Activated T-cell treated with anti-CD3 and anti-CD28 coated beads for 1 hour (primary cell): ENCODE results near the gene CHAF1A.

ENCODE experiments used
- DNase-seq: peaks from one replicate; pipeline ENCODE4 v3.0.0-alpha.2; 2020; ENCODE audit warnings: low read depth

The CHAF1A gene

GRCh38 chr19:4442819-4443146 is 40.3 kb downstream of the CHAF1A start:
- no peak for DNase-seq

DNA sequence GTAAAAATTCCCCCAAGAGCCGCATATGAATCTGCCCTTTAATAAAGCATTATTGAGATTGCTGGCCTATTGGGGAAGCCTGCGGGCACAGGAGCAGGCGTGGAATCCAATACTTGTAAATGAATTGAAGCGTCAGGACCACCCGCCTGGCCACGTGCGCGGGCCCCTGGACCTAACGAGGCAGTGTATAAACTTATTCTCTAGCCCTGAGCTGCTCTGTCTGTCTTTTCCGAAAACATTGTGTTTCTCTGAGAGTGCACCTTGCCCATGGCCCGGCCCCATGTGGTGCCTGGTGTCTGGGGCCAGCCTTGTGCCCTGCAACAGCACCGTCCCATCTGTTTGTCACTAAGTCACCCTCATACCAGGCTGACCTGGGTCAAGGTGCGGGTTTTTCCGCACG is 40.7 kb downstream of the CHAF1A start:
- DNase-seq = no peak

DNA sequence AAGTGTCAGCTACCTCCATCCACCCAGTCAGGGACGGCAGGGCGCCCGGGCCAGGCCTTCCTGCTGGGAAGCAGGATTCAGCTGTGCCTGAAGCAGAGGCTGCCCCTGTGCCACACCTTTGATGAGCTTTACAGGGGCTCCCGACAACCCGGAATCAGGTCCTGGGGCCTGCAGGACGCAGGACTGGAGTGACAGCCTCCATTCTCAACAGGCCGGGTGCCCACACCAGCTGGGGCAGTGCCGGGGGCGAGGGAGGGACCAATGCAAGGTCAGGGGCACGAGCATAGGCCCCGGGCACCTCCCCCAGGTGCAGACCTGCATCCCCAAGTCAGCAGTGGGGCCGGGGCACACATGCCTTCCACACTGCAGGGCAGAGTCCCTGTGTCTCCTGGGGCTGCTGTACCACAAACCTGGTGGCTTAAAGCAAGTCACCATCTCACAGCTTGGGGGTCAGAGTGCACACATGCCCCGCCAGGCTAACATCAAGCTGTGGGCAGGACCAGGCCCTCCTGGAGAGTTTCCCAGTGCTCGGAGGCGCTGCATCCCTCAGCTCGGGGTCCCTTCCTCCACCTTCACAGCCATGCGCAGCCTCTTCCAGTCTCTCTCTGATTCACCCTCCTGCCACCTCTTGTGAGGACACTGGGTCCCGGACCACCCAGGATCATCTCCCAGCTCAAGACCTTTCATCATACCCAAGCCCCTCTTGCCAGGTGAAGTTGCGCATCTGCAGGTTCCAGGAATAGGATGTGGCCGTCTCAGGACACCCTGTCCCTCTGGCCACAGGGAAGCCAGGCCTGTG is 41.7 kb downstream of the CHAF1A start:
- no peak for DNase-seq

GRCh38 chr19:4444765-4445741 is 42.6 kb downstream of the CHAF1A start:
- no peak for DNase-seq

DNA sequence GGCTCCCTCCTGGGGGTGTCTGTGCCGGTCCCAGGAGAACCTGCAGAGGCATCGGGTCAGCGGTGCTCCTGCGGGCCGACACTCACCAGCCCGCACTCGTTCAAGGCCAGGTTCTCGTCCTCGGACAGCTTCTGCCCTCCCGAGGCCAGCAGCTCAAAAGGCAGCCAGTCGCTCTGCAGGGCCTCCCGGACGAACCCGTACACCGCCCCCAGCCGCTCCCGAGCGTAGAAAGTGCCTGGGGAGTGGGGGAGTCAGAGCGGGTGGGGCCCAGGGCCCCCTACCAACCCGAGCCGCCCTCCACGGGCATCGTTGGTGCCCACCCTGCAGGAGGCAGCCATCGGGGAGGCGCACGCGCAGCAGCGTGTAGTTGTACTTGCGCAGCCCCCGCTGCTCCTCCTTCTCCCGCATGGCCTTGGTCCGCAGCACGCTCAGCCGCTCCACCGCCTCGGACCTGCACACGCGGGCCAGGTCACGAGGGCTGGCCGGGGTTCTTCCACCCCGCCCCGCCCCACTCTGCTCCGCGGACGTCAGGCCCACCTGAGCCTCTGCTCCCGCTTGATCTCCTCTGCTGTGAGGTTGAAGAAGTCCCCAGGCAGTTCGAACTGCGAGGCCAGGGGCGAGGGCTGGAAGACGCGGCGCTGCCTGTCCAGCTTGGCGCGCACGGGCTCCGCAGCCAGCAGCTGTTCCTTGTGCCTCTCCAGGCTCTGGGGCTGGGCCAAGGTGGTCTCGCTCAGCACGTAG is 43.7 kb downstream of the CHAF1A start:
- no peak for DNase-seq

GRCh38 chr19:4446704-4447200 is 44.3 kb downstream of the CHAF1A start:
- no peak for DNase-seq

GRCh38 chr19:4447327-4448146 is 45.1 kb downstream of the CHAF1A start:
- no peak for DNase-seq

DNA sequence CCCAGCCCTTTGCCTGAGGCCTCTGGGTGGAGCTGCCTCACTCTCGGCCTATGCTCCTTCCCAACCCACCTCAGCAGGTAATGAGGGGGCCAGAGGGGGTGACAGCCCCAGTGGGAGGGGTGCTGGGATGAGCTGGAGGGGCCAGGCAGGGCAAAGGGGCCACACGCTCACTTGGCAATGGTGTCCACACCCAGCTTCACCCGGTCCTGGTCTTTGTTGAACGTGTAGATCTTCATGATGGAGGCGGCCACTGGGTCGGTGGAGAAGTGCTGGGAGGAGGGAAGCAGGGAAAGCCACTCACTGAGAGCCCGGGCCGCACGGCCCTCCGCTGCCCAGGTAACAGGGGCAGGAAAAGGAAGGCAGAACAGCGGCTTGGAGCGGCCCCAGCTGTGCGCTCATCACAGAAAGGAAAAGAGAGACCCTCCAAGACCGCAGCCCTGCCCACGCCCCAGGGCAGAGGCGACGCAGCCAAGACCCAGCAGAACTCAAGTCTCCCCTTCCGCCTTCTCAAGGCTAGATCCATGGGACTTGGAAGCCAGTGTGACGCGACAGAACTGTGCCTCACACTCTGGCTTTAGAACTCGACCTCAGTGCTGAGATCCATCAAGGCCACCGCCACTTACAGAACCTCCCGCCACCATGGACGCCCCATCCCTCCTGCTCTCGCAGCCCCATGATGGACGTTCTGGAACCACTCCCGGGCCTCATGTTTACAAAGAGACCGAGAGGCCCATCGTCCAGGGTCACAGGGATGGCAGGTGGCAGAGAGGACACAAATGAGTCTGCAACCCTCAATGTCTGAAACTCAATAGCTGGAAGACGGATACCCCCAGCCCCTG is 45.9 kb downstream of the CHAF1A start:
- no peak for DNase-seq

GRCh38 chr19:4449022-4449638 is 46.7 kb downstream of the CHAF1A start:
- no peak for DNase-seq

- no peak for DNase-seq
Observed at GRCh38 chr19:4449639-4450028, 47.2 kb downstream of the CHAF1A start.

GRCh38 chr19:4452230-4452990 is 50.0 kb downstream of the CHAF1A start:
- no peak for DNase-seq

DNA sequence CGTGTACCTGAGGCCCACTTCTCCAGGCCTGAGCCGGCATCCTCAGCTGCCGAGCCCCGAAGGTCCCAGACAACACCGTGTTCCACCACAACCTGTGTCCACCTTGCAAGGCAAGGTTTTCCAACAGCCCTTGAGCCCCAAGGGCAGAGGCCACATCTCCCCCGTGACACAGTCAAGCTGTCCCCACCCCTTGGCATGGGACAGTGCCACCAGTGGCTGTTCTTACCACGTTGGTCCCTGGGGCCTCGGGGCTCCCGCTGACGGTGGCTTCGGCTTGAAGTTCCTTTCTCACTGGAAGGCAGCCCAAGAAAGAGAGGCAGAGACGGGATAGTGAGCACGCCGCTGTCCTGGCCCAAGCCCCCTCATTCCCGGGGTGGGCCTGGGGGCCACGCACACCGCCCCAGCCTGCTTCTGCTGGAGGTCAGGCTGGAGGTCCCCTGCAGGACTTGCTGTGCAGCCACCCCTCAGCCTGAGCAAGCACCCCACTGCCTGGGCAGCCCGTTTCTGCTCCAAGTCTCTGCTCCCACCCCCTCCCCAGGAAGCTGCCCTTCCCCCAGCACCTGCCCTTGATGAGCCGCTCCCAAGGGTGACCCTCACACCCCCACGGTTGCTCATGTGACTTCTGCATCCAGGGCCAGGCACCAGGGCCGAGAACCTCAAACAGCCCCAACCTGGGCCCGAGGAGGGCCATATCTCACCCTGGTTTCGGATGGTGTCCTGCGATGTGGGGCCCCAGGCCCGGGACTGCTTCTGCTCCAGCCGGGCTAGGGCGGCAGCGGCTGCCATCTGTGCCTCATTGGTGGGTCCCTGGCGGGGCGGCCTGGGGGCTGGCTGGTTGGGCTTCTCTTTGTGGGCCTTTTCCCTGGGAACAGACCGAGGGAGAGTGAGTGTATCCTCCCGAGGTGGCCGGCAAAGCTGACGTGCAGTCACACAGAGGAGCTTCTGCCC is 51.1 kb downstream of the CHAF1A start:
- DNase-seq = no peak

GRCh38 chr19:4454747-4455718 is 52.6 kb downstream of the CHAF1A start:
- no peak for DNase-seq

DNA sequence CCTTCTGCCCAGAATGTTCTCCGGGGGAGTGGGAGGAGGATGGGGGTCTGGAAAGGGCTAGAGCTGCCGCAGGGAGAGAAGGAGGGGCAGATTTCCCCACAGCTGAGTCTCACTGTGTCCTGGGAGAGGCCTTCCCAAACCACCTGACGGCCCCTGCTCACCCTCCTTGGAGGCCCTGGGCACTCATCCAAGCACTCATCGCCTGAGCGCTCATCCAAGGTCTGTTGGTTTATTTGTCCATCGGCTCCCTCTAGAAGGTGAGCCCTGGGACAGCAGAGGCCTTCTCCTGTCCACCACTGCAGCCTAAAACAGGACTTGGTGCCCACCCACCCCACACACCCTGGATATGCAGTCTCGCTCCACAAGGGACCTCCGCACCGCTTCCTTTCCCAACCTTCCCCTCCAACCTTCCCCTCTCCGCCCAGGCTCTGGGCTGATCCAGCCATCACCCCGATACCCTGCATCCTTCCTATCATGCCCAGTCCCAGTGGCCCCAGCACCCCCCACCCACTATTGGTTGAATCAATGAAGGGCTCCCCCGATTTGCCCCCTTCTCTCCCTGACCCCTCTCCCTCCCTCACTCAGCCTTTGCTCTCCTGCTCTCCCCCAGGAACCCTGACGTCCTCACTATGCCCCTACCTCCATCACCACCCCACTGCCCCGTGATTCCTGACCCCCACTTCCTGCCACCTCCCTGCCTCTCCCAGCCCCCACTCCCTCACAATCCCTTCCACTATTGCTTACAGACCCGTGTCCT is 53.5 kb downstream of the CHAF1A start:
- DNase-seq = no peak

DNA sequence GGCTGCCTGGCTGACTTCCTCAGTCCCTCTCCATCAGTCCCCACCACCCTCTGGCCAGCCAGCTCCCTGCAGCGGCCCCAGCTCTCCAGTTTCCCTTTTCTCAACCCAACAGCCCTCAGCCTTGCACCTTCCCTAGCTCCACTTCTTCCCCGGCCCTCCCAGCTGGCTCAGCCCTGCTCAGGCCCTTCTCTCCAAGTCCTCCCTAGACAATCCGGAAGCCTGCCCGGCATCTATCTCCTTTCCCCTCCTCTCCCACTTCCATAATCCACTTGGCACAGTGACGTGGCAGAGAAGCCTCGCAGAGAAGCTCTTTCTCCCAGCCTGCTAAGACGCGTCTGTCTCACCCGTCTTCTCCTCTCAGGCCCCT is 54.0 kb downstream of the CHAF1A start:
- DNase-seq = no peak
